Sigmoid colon (tissue), 7 donors: Measurements from ENCODE around the gene TAF1B. TPM values are rescaled to one million over a fixed set of nuclear protein-coding genes. Genes with fewer than 3 reads are reported as not detected.
A peak's percentile ranks its signal among the peaks of the same experiment; 100 is the strongest.

ENCODE experiments used
- DNase-seq: peaks from one replicate; pipeline ENCODE4 v3.0.0-alpha.2; 2019
- H3K27ac ChIP-seq, 4 donors: fragments of 200-600 bp; sonication (generic); one replicate each; pipeline ENCODE4 v1.5.1; 2016 to 2019; ENCODE audit warnings: mild to moderate bottlenecking in 1 of 4
- H3K27me3 ChIP-seq, 3 donors: fragments of 200-600 bp; sonication (generic); one replicate each; pipeline ENCODE4 v1.5.1; 2019; ENCODE audit warnings: mild to moderate bottlenecking in 1 of 3
- H3K36me3 ChIP-seq, 4 donors: fragments of 200-600 bp; sonication (generic); one replicate each; pipeline ENCODE4 v1.5.1; 2016 to 2019
- H3K4me1 ChIP-seq, 4 donors: fragments of 200-600 bp; sonication (generic); one replicate each; pipeline ENCODE4 v1.5.1; 2017 to 2019
- H3K4me3 ChIP-seq, 4 donors: fragments of 200-600 bp; sonication (generic); one replicate each; pipeline ENCODE4 v1.5.1; 2017 to 2019; ENCODE audit warnings: mild to moderate bottlenecking in 2 of 4, moderate library complexity in 1 of 4
- H3K9me3 ChIP-seq, 4 donors: fragments of 200-600 bp in 3 of 4; sonication (generic) in 3 of 4; one replicate each; pipeline versions ENCODE4 v1.5.1 to v1.6.1; 2013 to 2019
- CTCF ChIP-seq, 4 experiments: fragments of 450-650 bp in 3 of 4; fragments of 200-600 bp in 1 of 4; IDR thresholded peaks; one replicate each; pipeline ENCODE4 v1.5.1; 2016 to 2019; ENCODE audit warnings: antibody characterized with exemption in 4 of 4, mild to moderate bottlenecking in 3 of 4, moderate library complexity in 2 of 4
- EP300 ChIP-seq, 4 donors: sonication (generic); formaldehyde crosslinking; IDR thresholded peaks; one replicate each; pipeline ENCODE4 v1.6.1; 2017; ENCODE audit warnings: antibody characterized with exemption in 4 of 4
- POLR2A ChIP-seq, 2 donors: fragments of 450-650 bp; IDR thresholded peaks; one replicate each; pipeline ENCODE4 v1.6.1; 2016; ENCODE audit warnings: antibody characterized with exemption in 2 of 2, mild to moderate bottlenecking in 2 of 2, moderate library complexity in 2 of 2
- POLR2AphosphoS5 ChIP-seq, 4 donors: sonication (generic); formaldehyde crosslinking; IDR thresholded peaks; one replicate each; pipeline ENCODE4 v1.6.1; 2017; ENCODE audit warnings: antibody characterized with exemption in 4 of 4
- WGBS, 2 donors: extraction: QIAGEN DNeasy Blood & Tissue Kit; methylation state at CpG; one replicate each; pipeline ENCODE4 v1.1.7; 2013; 5-methylcytosine and 5-hydroxymethylcytosine counted together
- intact Hi-C: fragments of 100-400 bp; cut with DNase I; formaldehyde crosslinking; loops from one replicate; pipeline ENCODE4 v1.15.1; 2023
- polyA plus RNA-seq, 3 donors: library from polyadenylated mRNA; stranded (reverse); fragments of 200-250 nt; gene quantifications; one replicate each; pipeline ENCODE4 v1.2.3, GENCODE V29; 2013
- total RNA-seq, 4 donors: library from RNA; depleted of rRNA; stranded (reverse); fragments of >200 nt; gene quantifications; one replicate each; pipeline ENCODE4 v1.1.0, GENCODE V29; 2016
- donor health status: healthy with polysubstance abuse.
- donor health status: Bipolar disorder and iron deficiency.
- donor health status: healthy.

Gene TAF1B
- total and polyA plus RNA-seq, 7 donors, result 2.3 to 19.8 (median 11.4) TPM

GRCh38 chr2:9807555-9808305 is 35.5 kb upstream of the TAF1B start:
- TF ChIP-seq CTCF (IDR thresholded peaks at IDR 0.05) (no peak), POLR2AphosphoS5 (IDR thresholded peaks at IDR 0.05) (no peak), POLR2A (IDR thresholded peaks at IDR 0.05) (no peak), EP300 (IDR thresholded peaks at IDR 0.05) (no peak)
- Histone ChIP-seq H3K9me3 (no peaks in the 10 kb centered on the region), H3K27ac (no peak overlapping the region), H3K27me3 (no peaks in the 10 kb centered on the region), H3K4me1 (no peaks in the 10 kb centered on the region), H3K4me3 (no peak overlapping the region), H3K36me3 (no peaks in the 10 kb centered on the region)
- DNase-seq, result peak; percentile 57
- intact Hi-C loops, result no loop called here
- 93 to 94% methylated on average over 13 of the region's 13 CpGs for WGBS, 2 donors

GRCh38 chr2:9808334-9809063 is 34.8 kb upstream of the TAF1B start:
- intact Hi-C loops, result no loop called here
- 43 to 76% methylated on average over 19 of the region's 19 CpGs for WGBS, 2 donors
- DNase-seq, result peak; percentile 40

GRCh38 chr2:9809064-9809356 is 34.3 kb upstream of the TAF1B start:
- Histone ChIP-seq H3K9me3 (no peaks in the 10 kb centered on the region), H3K36me3 (no peaks in the 10 kb centered on the region), H3K4me3 (no peak overlapping the region), H3K27me3 (no peaks in the 10 kb centered on the region), H3K27ac (no peak overlapping the region), H3K4me1 (peaks cover 0 to 9% (median 7%) of the 10 kb centered on the region in 4 donors)
- DNase-seq, result peak; percentile 46
- WGBS, 2 donors, result 29 to 74% methylated on average over 4 of the region's 4 CpGs
- TF ChIP-seq EP300 (IDR thresholded peaks at IDR 0.05) (no peak), POLR2AphosphoS5 (IDR thresholded peaks at IDR 0.05) (no peak), CTCF (IDR thresholded peaks at IDR 0.05) (no peak), POLR2A (IDR thresholded peaks at IDR 0.05) (no peak)
- intact Hi-C loops, result no loop called here

More at GRCh38 chr2:9808334-9809063, 34.8 kb upstream of the TAF1B start:
- Histone ChIP-seq H3K27me3 (no peaks in the 10 kb centered on the region), H3K4me1 (peaks cover 0 to 4% (median 2%) of the 10 kb centered on the region in 4 donors), H3K36me3 (no peaks in the 10 kb centered on the region), H3K9me3 (no peaks in the 10 kb centered on the region), H3K4me3 (no peak overlapping the region), H3K27ac (no peak overlapping the region)
- TF ChIP-seq EP300 (IDR thresholded peaks at IDR 0.05) (no peak), POLR2AphosphoS5 (IDR thresholded peaks at IDR 0.05) (no peak), CTCF (IDR thresholded peaks at IDR 0.05) (no peak), POLR2A (IDR thresholded peaks at IDR 0.05) (no peak)

- TF ChIP-seq POLR2A (IDR thresholded peaks at IDR 0.05) (no peak), CTCF (IDR thresholded peaks at IDR 0.05) (no peak), POLR2AphosphoS5 (IDR thresholded peaks at IDR 0.05) (no peak), EP300 (IDR thresholded peaks at IDR 0.05) (no peak)
- no peaks in the 10 kb centered on the region for H3K9me3 ChIP-seq
- H3K4me3 ChIP-seq, result no peak overlapping the region
- peaks cover 0 to 10% (median 9%) of the 10 kb centered on the region in 4 donors for H3K4me1 ChIP-seq
- DNase-seq, result peak; percentile 59
- H3K27me3 ChIP-seq, result no peaks in the 10 kb centered on the region
- H3K36me3 ChIP-seq, result no peaks in the 10 kb centered on the region
- no peak overlapping the region for H3K27ac ChIP-seq
- WGBS, 2 donors, result 21 to 66% methylated on average over 15 of the region's 15 CpGs
- intact Hi-C loops, result loop anchor here (5.0 kb wide), 1 partner anchor 288 kb away; no protein-coding TSS in a partner anchor
These were observed 33.7 kb upstream of the TAF1B start for GRCh38 chr2:9809448-9810088.
